HG03139 (cell line): Measurements from ENCODE around the gene TAB3.
A peak's percentile ranks its signal among the peaks of the same experiment; 100 is the strongest.

Experiments
- ATAC-seq: cut with Tn5 transposase; IDR thresholded peaks from one replicate; pipeline ENCODE4 v1.9.1; 2021; ENCODE audit not compliant: unreplicated experiment

TAB3 gene

DNA sequence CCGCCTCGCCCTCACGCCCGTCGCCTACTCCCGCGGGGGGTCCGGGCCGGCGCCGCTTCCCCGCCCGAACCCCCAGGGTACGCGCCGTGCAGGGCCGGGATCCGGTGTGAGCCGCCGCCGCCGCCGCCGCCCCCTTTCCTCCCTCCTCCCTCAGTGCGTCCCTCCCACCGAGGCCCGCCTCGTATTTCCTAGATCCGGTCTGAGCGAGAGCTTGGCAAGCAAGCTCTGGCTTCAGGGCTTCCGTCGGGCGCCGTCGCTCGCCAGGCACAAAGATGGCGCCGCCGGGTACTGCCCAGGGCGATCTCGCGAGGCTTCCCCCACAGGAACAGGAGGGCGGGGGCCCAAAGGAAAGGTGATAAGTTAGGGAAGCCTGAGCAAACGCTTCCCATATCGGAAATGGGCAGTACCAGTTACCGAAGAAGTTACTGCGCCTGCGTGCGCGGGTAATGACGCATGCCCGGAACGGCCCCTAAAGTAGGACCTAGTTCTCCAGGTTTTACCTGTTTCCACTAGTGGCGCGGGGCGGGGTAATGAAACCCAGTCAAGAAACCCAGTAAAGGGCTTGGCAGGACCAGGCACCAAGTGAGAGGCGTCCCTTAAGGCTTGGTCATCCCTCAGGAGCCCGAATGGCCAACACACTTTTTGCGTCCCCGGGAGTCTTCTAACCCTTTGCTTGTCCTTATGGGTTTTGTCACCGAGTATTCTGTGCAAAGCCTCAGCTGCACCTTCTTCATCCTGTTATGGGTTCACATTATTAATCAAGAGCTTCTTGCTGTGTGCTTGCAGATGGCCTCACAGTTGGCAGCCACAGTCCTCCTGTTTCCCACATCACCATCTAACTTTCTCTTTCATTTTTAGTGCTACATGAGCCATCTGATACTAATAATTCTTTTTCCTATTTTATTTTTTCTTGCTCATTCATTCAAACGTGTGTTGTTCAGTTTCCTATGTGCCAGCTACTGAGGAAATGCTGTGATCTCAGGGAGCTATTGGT is at the start of gene TAB3:
Gene TAB3, minus strand, starts transcription at position 108 of the 994 bp plus-strand sequence. CDS start 29,666 bp downstream, outside the sequence.
- ATAC-seq = peak; percentile 86

DNA sequence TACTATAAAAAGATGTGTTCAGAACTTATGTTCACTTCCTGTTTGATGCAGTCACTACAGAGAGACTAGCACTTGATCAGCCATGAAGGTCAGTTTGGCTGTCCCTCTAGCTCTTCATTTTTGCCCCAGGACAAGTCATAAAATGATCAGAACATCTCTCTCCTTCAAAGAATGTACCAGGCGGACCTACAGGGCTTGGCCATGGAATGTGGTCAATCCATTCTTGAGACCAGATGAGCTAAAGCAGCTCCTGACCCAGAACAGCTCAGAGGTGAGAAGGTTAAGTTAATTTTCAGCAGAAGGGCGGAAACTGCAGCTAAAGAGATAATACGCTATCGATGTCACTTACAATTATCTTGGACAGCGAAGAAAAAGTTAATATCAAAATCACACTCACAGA is 49.2 kb upstream of the TAB3 start:
- ATAC-seq = no peak

GRCh38 chrX:30935985-30936384 is 46.9 kb upstream of the TAB3 start:
- no peak for ATAC-seq

GRCh38 chrX:30931920-30932319 is 42.9 kb upstream of the TAB3 start:
- no peak for ATAC-seq

DNA sequence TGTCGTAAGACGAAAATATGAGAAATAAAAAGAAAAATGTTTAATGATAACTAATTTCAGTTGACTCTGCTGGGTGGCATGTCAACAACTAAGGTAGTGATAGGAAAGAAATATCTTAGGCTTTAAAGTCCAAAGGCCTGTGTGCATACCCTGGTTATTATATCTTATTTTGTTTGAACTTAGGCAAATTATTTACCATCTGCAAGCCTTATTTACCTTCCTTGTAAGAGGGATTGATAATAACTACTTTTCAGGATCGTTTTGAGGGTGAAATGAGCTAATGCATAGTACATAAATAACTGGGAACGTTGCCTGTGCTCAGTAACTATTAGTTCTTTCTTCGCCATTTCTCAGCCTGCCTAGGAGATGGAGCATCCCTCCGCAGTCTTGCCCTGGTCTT is 41.6 kb upstream of the TAB3 start:
- ATAC-seq = no peak

DNA sequence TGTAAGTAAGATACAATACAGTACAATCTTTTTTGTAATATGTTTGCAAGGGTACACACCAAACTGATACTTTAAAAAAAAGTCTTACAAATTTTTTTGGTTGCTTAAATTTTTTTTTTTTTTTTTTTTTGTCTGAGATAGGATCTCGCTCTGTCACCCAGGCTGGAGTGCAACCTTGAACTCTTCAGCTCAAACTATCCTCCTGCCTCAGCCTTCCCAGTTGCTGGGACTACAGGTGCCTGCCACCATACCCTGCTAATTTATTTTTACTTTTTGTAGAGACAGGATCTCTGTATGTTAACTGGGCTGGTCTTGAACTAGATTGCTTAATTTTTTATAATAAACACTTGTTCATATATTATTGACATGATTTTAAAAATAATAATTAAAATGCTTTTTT is 41.1 kb upstream of the TAB3 start:
- no peak for ATAC-seq

DNA sequence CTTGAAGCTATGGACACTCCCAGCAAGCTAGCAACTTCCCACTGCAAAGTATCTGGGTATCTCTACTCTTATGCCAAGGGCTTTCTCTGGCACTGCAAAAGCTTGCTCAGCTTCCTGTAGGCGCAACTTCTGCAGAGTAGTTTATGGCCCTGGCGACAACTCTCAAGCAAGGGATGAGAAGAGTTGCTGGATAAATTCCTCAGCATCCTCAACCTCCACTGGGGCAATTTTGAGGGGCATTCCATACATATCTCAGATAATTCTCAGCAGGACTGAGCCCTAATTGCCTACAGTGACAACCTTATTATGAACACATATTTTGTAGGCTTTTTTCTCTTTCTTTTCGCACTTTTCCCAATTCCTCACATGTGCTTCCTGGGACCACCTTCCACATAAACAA is 31.2 kb upstream of the TAB3 start:
- no peak for ATAC-seq

- no peak for ATAC-seq
These were observed 29.4 kb upstream of the TAB3 start for GRCh38 chrX:30918480-30918879.

DNA sequence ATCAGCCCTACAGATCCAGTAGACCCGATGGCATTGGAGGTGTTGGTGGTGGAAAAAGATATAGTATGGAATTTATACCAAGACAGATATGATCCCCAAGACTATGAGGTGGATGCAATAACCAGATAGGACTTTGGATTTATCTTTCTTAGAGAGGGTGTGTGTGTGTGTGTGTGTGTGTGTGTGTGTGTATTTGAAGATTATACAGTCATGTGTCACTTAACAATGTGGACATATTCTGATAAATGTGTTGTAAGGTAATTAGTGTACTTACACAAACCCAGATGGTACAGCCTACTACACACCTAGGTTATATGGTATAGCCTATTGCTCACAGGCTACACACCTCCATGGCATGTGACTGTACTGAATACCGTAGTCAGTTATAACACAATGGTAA is 24.4 kb upstream of the TAB3 start:
- ATAC-seq = no peak

DNA sequence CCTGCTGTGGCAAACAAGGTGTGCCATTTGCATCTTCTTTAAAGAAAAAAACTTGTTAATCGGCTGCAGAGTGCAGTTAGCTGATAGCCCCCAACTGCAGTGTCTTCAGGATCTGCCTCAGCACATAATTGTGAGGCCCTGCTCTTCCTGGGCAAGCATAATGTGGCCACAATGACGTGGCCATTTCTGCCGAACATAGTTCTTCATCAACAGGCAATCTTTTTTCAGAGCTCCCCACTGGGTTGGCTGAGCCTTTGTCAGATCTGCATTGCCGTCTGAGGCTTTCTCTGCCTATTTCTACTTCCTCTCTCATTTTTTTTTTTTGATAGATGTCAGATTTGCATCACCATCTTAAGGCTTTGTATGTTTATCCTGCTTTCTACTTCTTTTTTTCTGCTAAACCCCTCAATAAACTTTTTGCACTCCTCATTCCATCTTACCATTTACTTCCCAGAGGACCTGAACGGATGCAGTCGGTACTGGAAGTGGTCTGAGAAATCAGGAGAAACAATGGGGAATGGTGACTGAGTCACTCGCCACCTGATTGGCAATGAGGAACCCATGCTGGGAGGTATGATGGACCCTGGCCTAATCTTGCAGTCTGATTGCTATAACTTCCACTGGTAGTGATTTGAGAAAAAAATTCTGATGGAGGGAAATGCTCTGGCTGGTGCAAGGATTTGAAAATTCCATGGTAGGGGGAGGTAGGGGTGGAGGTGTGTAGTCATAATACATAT is 21.2 kb upstream of the TAB3 start:
- ATAC-seq = no peak

DNA sequence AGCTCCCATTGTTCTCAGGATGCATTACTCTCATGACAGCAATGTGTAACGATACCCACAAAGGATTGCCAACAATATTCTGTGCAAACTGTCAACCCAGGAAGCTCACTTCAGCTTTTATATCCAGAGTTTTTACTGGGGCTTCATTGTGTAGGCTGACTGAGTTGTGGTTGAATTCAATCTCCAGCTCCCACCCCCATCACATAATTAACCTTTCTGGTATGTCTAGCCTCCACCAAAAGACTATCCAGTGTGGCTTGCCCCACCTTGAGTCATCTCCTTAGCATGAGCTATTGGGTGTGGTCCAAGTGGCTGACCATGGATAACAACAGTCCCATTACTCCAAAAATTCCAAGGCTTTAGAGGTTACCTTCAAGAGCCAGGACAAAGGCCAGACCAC is 17.7 kb upstream of the TAB3 start:
- ATAC-seq = no peak

DNA sequence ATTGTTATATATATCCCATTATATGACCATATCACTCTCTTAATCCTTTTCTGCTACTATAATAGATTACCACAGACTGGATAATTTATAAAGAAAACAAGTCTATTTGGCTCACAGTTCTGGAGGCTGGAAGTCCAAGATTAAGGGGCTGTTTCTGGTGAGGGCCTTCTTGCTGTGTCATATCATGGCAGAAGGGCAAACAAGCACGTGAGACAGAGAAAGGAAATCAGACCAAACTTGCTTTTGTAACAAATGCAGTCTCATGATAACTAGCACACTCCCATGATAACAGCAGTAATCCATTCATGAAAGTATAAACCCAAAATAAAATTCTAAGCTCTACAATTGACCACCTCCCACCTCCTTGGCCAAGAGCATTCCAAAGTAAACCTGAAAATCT is 16.3 kb upstream of the TAB3 start:
- no peak for ATAC-seq

GRCh38 chrX:30904632-30905031 is 15.6 kb upstream of the TAB3 start:
- no peak for ATAC-seq

DNA sequence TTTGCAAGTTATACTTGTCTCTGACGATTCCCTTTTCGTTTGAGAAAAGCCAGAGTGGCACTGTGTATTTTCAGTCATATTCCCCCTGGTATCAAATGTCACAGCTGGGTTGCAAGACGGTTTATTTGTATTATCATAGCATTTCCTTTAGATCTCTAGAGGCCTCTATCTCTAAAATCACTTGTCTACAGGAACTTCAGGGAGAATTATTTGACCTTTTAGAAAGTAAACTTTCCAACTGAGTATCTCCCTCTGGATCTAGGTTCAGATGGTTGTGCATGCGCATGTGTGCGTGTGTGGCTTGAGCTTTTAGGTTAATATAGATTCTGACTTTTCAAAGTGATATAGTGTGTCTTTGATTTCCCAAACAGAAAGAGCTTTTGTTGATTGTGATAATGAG is 15.1 kb upstream of the TAB3 start:
- ATAC-seq = no peak

GRCh38 chrX:30900227-30900626 is 11.2 kb upstream of the TAB3 start:
- ATAC-seq = no peak

GRCh38 chrX:30898886-30899285 is 9.8 kb upstream of the TAB3 start:
- ATAC-seq = no peak

DNA sequence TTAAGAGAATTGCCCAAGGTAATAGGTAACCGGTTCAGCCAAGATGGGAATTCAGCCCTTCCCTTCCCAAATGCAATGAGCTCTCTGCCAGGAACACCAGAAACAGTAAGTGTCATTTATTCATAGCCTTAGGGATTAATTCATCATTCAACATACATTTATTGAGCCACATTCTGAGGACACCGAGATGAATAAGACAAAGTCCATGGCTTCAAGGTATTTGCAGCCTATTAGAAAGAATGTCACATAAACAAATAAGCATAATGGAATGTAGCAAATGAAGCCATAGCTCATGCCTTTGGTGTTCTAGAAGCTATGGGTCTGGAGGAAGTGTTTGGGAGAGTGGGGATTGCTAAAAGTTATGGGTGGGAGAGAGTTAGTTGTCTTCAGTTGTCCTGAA is 6.3 kb upstream of the TAB3 start:
- ATAC-seq = no peak

- ATAC-seq = no peak
These were observed 4.2 kb upstream of the TAB3 start for GRCh38 chrX:30893206-30893605.

- ATAC-seq = no peak
These were observed 3.5 kb upstream of the TAB3 start for GRCh38 chrX:30892591-30892990.

DNA sequence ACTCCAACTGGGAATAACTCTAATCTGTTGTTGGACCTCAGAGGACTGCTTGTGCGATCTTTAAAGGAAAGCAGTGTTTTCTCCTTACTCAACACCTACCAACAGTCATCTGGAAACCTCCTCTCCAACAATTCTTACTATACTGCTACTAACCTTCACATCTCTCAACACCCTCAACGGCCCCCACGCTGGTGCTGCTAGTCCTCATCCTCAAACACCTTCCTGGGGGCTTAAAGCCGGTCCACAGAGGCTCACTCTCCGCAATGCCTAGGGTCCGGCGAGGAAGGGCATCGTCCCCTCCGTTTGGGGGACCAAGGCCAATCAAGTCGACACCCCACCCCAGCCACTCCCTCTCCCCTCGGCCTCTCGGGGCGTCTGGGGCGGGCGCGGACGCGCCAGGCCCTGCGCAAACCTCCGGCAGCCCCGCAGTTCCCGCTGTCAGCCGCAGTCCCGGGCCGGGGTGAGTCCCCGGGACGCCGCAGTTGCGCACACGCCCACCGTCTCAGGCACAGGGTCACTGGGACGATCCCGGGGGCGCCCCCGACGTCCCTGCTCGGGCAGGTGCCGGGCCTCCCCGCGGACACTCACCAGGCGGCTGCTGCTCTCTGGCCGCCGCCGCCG is 418 bp downstream of the TAB3 start:
- peak; percentile 20 for ATAC-seq

GRCh38 chrX:30887721-30888120 is 1.3 kb downstream of the TAB3 start:
- ATAC-seq = no peak

GRCh38 chrX:30887288-30887687 is 1.8 kb downstream of the TAB3 start:
- ATAC-seq = no peak
